GM18511 (cell line): Measurements from ENCODE around the gene PTN.
"Not testable (repeated sequence)": the region's sequence is repeated elsewhere in the genome, so short reads cannot be mapped to it uniquely, and the experiment has no call there.

Experiments used
- ATAC-seq: cut with Tn5 transposase; IDR thresholded peaks from one replicate; pipeline ENCODE4 v1.9.1; 2021; ENCODE audit warnings: mild to moderate bottlenecking, moderate library complexity; ENCODE audit not compliant: unreplicated experiment

The PTN gene

GRCh38 chr7:137181619-137182018 is 161.9 kb downstream of the PTN start:
- not testable (repeated sequence) for ATAC-seq
